PC-9 (cell line): ENCODE data around the gene ARL6IP5.

Experiments used
- CTCF ChIP-seq: fragments of 200-600 bp; sonication (generic); conservative IDR thresholded peaks from 2 replicates; pipeline ENCODE4 v1.6.1; 2017; ENCODE audit warnings: mixed run types, antibody characterized with exemption, mild to moderate bottlenecking, moderate library complexity
- EZH2 ChIP-seq: fragments of 200-600 bp; sonication (generic); IDR thresholded peaks from 2 replicates; pipeline ENCODE4 v1.8.0; 2017; ENCODE audit warnings: antibody characterized with exemption, low read depth

GRCh38 chr3:69051756-69052471 is 32.8 kb upstream of the ARL6IP5 start, which contains the start of gene TMF1:
- no peak for TF ChIP-seq CTCF
- TF ChIP-seq EZH2: no peak
